ENCODE data around the gene TFDP1.

DNA sequence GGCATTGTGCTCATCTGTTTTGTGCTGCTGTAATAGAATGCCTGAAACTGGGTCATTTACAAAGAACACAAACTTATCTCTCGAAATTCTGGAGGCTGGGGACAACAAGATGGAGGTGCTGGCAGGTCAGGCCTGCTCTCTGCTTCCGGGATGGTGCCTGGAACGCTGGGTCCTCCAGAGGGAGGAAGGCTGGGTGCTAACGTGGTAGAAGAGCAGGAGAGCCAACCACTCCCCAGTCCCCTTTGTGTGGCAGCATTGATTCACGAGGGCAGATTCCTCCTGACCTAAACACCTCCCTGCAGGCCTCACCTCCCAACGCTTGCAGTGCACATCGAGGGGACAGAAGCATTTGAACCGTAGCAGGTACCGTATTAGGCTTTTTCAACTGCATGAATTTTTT is 34.1 kb upstream of the TFDP1 start:
- TF ChIP-seq, protein P1, sequence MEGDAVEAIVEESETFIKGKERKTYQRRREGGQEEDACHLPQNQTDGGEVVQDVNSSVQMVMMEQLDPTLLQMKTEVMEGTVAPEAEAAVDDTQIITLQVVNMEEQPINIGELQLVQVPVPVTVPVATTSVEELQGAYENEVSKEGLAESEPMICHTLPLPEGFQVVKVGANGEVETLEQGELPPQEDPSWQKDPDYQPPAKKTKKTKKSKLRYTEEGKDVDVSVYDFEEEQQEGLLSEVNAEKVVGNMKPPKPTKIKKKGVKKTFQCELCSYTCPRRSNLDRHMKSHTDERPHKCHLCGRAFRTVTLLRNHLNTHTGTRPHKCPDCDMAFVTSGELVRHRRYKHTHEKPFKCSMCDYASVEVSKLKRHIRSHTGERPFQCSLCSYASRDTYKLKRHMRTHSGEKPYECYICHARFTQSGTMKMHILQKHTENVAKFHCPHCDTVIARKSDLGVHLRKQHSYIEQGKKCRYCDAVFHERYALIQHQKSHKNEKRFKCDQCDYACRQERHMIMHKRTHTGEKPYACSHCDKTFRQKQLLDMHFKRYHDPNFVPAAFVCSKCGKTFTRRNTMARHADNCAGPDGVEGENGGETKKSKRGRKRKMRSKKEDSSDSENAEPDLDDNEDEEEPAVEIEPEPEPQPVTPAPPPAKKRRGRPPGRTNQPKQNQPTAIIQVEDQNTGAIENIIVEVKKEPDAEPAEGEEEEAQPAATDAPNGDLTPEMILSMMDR (IDR thresholded peaks at IDR 0.05): no peak
- no peak for TF ChIP-seq POLR2A (IDR thresholded peaks at IDR 0.05)
